Peyer's patch (tissue), 4 donors: ENCODE results near the gene PLCB2. TPM values are rescaled to one million over a fixed set of nuclear protein-coding genes. Genes with fewer than 3 reads are reported as not detected.

Source experiments
- DNase-seq, 3 donors: peaks; one replicate each; pipeline ENCODE4 v3.0.0-alpha.2; 2017 to 2019
- H3K27ac ChIP-seq, 4 donors: fragments of 200-600 bp; sonication (generic); one replicate each; pipeline ENCODE4 v1.5.1; 2016 to 2019
- H3K27me3 ChIP-seq, 2 donors: fragments of 200-600 bp; sonication (generic); one replicate each; pipeline ENCODE4 v1.5.1; 2019
- H3K36me3 ChIP-seq, 3 donors: fragments of 200-600 bp; sonication (generic); one replicate each; pipeline ENCODE4 v1.5.1; 2016 to 2019
- H3K4me1 ChIP-seq, 4 donors: fragments of 200-600 bp; sonication (generic); one replicate each; pipeline ENCODE4 v1.5.1; 2016 to 2019
- H3K4me3 ChIP-seq, 4 donors: fragments of 200-600 bp; sonication (generic); 1 replicate in 3 of 4; 2 replicates in 1 of 4; pipeline ENCODE4 v1.5.1; 2016 to 2019; ENCODE audit warnings: mild to moderate bottlenecking in 1 of 4
- H3K9me3 ChIP-seq, 4 donors: fragments of 200-600 bp; sonication (generic); one replicate each; pipeline ENCODE4 v1.5.1; 2016 to 2019; ENCODE audit warnings: mild to moderate bottlenecking in 1 of 4
- POLR2A ChIP-seq, 2 donors: fragments of 450-650 bp; IDR thresholded peaks; one replicate each; pipeline ENCODE4 v1.5.1; 2017; ENCODE audit warnings: antibody characterized with exemption in 2 of 2, mild to moderate bottlenecking in 2 of 2, moderate library complexity in 2 of 2
- total RNA-seq, 4 donors: library from RNA; depleted of rRNA; stranded (reverse); fragments of >200 nt; gene quantifications; one replicate each; pipeline ENCODE4 v1.1.0, GENCODE V29; 2016
- TF ChIP-seq, protein P1 (sequence below), 6 experiments: fragments of 450-650 bp in 4 of 6; fragments of 200-600 bp in 2 of 6; sonication (generic) in 1 of 6; IDR thresholded peaks; one replicate each; pipeline ENCODE4 v1.5.1; 2017 to 2019; ENCODE audit warnings: antibody characterized with exemption in 6 of 6, mild to moderate bottlenecking in 3 of 6, moderate library complexity in 1 of 6

Gene PLCB2
- total RNA-seq, 4 donors from 2014 or later: 12.3 to 101 (median 15.7) TPM

DNA sequence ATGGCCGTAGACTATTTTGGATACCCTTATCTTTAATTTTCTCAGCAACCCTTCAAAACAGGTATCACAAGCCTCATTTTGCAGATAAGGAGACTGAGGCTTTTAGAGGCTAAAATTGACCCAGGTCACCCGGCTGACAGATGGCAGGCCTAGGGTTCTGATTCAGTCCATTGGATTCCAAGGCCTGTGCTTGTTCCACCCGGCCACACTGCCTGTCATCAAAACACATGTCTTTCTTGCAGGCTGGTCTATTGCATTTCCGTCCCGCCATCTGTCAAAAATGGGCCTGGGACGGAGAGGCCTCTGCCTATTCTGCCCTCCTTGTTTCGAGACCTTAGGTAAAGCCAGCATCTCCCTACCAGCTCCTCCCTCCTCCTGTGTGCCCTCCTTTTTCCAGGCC, 23.9 kb upstream of the PLCB2 start:
- H3K4me3 ChIP-seq: no peak overlapping the region
- no peaks in the 10 kb centered on the region for H3K9me3 ChIP-seq
- peak overlapping the region in 1 of 4 donors; percentile 66 for H3K27ac ChIP-seq
- no peak for DNase-seq
- no peak for TF ChIP-seq POLR2A (IDR thresholded peaks at IDR 0.05)
- TF ChIP-seq, protein P1, sequence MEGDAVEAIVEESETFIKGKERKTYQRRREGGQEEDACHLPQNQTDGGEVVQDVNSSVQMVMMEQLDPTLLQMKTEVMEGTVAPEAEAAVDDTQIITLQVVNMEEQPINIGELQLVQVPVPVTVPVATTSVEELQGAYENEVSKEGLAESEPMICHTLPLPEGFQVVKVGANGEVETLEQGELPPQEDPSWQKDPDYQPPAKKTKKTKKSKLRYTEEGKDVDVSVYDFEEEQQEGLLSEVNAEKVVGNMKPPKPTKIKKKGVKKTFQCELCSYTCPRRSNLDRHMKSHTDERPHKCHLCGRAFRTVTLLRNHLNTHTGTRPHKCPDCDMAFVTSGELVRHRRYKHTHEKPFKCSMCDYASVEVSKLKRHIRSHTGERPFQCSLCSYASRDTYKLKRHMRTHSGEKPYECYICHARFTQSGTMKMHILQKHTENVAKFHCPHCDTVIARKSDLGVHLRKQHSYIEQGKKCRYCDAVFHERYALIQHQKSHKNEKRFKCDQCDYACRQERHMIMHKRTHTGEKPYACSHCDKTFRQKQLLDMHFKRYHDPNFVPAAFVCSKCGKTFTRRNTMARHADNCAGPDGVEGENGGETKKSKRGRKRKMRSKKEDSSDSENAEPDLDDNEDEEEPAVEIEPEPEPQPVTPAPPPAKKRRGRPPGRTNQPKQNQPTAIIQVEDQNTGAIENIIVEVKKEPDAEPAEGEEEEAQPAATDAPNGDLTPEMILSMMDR (IDR thresholded peaks at IDR 0.05): no peak
- H3K27me3 ChIP-seq: no peaks in the 10 kb centered on the region
- H3K4me1 ChIP-seq: peaks cover 4 to 45% (median 6%) of the 10 kb centered on the region in 4 donors
- peaks cover 0 to 5% (median 0%) of the 10 kb centered on the region in 3 donors for H3K36me3 ChIP-seq

DNA sequence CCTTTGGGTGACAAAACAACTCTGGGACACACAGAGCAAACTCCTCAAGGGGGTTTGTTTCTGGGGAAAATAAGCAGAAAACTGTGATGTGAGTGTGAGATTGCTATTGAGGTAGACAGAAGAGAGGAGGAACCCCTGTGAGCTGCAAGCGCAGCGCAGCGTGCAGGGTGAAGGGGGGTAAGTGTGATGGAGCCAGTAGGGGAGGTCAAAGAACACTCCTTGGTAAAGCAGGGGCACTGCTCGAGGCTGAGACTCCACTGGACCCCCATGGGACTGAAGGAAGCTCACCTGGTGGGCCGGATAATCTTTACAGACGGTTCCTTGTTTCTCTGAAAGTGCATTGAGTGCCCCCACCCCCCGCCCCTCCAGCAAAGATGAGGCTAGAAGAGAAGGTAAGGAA, 23.3 kb upstream of the PLCB2 start:
- H3K27me3 ChIP-seq: no peaks in the 10 kb centered on the region
- TF ChIP-seq, protein P1 (IDR thresholded peaks at IDR 0.05): no peak
- no peak for TF ChIP-seq POLR2A (IDR thresholded peaks at IDR 0.05)
- no peak overlapping the region for H3K4me3 ChIP-seq
- H3K36me3 ChIP-seq: no peaks in the 10 kb centered on the region
- H3K9me3 ChIP-seq: no peaks in the 10 kb centered on the region
- no peak for DNase-seq
- peak overlapping the region in 1 of 4 donors; percentile 66 for H3K27ac ChIP-seq
- peaks cover 4 to 42% (median 6%) of the 10 kb centered on the region in 4 donors for H3K4me1 ChIP-seq

DNA sequence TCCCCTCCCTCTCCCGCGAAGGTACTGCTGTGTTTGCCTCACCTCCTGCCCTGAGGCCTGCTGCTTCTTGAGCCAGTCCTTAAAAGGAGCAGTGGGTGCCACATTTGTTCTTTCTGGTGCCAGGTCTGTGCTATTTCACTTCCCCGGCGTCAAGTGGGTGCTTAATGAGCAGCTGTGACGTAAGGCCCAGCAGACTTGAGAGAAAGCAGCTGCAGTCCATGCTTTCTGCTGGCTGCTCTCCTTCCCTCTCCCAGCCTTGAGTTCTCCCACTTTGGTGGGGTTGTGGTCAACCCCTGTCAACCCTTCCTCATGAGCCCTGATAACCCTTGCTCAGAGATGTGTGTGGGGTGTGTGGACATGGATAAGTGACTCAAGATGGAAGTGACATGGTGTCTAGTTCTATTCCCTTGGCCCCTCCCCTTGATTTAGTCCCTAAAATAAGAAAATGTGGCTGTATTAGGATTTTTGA, 22.7 kb upstream of the PLCB2 start:
- DNase-seq: peak in 1 of 3 donors; percentile 58
- TF ChIP-seq POLR2A (IDR thresholded peaks at IDR 0.05): no peak
- TF ChIP-seq, protein P1 (IDR thresholded peaks at IDR 0.05): no peak

DNA sequence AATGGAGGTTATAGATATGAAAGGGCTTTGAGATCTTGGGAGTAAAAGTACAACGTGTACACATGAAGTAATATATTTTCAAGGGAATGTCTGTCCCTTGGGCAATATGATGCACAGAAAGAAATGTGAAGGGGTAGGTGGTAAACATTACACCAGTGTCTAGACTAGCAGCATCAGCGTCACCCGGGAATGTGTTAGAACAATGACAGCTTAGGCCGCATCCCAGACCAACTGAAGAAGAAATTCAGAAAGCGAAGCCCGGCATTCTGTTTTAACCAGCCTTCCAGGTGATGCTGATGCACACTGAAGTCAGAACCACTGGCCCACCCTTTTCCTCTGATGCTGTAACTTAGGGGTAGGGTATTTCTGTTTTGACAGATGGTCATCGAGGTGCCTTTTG, 22.1 kb upstream of the PLCB2 start:
- H3K4me3 ChIP-seq: no peak overlapping the region
- no peak for TF ChIP-seq POLR2A (IDR thresholded peaks at IDR 0.05)
- TF ChIP-seq, protein P1 (IDR thresholded peaks at IDR 0.05): no peak
- peaks cover 4 to 43% (median 6%) of the 10 kb centered on the region in 4 donors for H3K4me1 ChIP-seq
- no peaks in the 10 kb centered on the region for H3K9me3 ChIP-seq
- H3K27ac ChIP-seq: peak overlapping the region in 2 of 4 donors; percentile 12 to 66
- no peaks in the 10 kb centered on the region for H3K36me3 ChIP-seq
- no peaks in the 10 kb centered on the region for H3K27me3 ChIP-seq
- DNase-seq: no peak

More for the DNA sequence above, 22.7 kb upstream of the PLCB2 start:
- H3K4me1 ChIP-seq: peaks cover 4 to 42% (median 6%) of the 10 kb centered on the region in 4 donors
- no peak overlapping the region for H3K4me3 ChIP-seq
- H3K27me3 ChIP-seq: no peaks in the 10 kb centered on the region
- peak overlapping the region in 2 of 4 donors; percentile 12 to 66 for H3K27ac ChIP-seq
- no peaks in the 10 kb centered on the region for H3K36me3 ChIP-seq
- H3K9me3 ChIP-seq: no peaks in the 10 kb centered on the region

DNA sequence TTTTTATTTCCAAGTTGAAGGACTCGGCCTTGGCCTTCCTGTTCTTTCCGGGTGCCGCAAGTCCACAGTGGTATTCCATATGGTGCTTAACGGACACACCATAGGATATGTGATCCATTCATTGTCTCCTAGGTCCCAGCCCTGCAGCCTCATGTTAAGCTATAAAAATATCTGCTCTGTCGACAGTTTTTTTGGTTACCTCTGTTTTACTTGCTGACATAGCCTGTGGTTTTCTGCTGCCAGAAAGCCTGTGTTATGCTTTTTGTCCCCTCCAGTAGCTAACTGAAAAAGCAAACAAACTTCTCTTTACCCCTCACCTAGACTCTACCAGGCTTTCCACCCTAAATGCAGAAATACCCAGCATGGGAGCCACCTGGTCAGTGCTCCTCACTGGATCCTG, 21.0 kb upstream of the PLCB2 start:
- Histone ChIP-seq H3K4me3 (no peak overlapping the region), H3K27ac (peak overlapping the region in 1 of 4 donors; percentile 66), H3K27me3 (no peaks in the 10 kb centered on the region), H3K36me3 (no peaks in the 10 kb centered on the region), H3K4me1 (peaks cover 0 to 40% (median 4%) of the 10 kb centered on the region in 4 donors), H3K9me3 (no peaks in the 10 kb centered on the region)
- no peak for DNase-seq
- TF ChIP-seq, protein P1 (IDR thresholded peaks at IDR 0.05): no peak
- no peak for TF ChIP-seq POLR2A (IDR thresholded peaks at IDR 0.05)
